ENCODE data around the gene KRTAP10-5.

The KRTAP10-5 gene

GRCh38 chr21:44547656-44548331, 32.6 kb downstream of the KRTAP10-5 start:
- DNase-seq = peak; percentile 11

- DNase-seq = no peak
These were observed 35.8 kb downstream of the KRTAP10-5 start for GRCh38 chr21:44544566-44544965.

GRCh38 chr21:44542716-44543115, 37.7 kb downstream of the KRTAP10-5 start:
- no peak for DNase-seq

- DNase-seq = no peak
These were observed 39.6 kb downstream of the KRTAP10-5 start for GRCh38 chr21:44540741-44541288.

GRCh38 chr21:44539991-44540666, 40.3 kb downstream of the KRTAP10-5 start, which contains the start of gene KRTAP10-1:
Gene KRTAP10-1 (minus strand): TSS chr21:44540195. CDS start chr21:44540150, 45 bp downstream.
- no peak for DNase-seq

- no peak for DNase-seq
These were observed 41.4 kb downstream of the KRTAP10-5 start for GRCh38 chr21:44539046-44539445.

- DNase-seq = no peak
These were observed 42.2 kb downstream of the KRTAP10-5 start for GRCh38 chr21:44537930-44538911.

GRCh38 chr21:44535963-44536362, 44.4 kb downstream of the KRTAP10-5 start:
- no peak for DNase-seq

GRCh38 chr21:44534688-44535087, 45.7 kb downstream of the KRTAP10-5 start:
- DNase-seq = no peak

GRCh38 chr21:44533891-44534627, 46.3 kb downstream of the KRTAP10-5 start:
- no peak for DNase-seq

- no peak for DNase-seq
These were observed 47.1 kb downstream of the KRTAP10-5 start for GRCh38 chr21:44533121-44533890.

- no peak for DNase-seq
These were observed 47.7 kb downstream of the KRTAP10-5 start for GRCh38 chr21:44532712-44533111.

GRCh38 chr21:44531606-44532564, 48.5 kb downstream of the KRTAP10-5 start:
- peak; percentile 12 for DNase-seq

- DNase-seq = no peak
These were observed 49.4 kb downstream of the KRTAP10-5 start for GRCh38 chr21:44530903-44531605.

GRCh38 chr21:44530221-44530902, 50.0 kb downstream of the KRTAP10-5 start:
- peak; percentile 14 for DNase-seq

- DNase-seq = no peak
These were observed 50.8 kb downstream of the KRTAP10-5 start for GRCh38 chr21:44529503-44530125.

Data from eye (tissue), 1 donor.